ENCODE results near the gene CAMTA1.

CAMTA1 gene

GRCh38 chr1:7676274-7676945 is 891.2 kb downstream of the CAMTA1 start:
- no peak for DNase-seq
- no peak for TF ChIP-seq GATA1 (IDR thresholded peaks at IDR 0.05; ENCODE audit: low read depth, low read length)
- TF ChIP-seq POLR2A (IDR thresholded peaks at IDR 0.05; ENCODE audit: low read length): no peak

GRCh38 chr1:7677111-7677510 is 891.9 kb downstream of the CAMTA1 start:
- TF ChIP-seq POLR2A (IDR thresholded peaks at IDR 0.05; ENCODE audit: low read length): no peak
- no peak for TF ChIP-seq GATA1 (IDR thresholded peaks at IDR 0.05; ENCODE audit: low read depth, low read length)
- DNase-seq: no peak

GRCh38 chr1:7677815-7678214 is 892.6 kb downstream of the CAMTA1 start:
- DNase-seq: no peak
- no peak for TF ChIP-seq POLR2A (IDR thresholded peaks at IDR 0.05; ENCODE audit: low read length)
- TF ChIP-seq GATA1 (IDR thresholded peaks at IDR 0.05; ENCODE audit: low read depth, low read length): no peak

- no peak for TF ChIP-seq POLR2A (IDR thresholded peaks at IDR 0.05; ENCODE audit: low read length)
- no peak for TF ChIP-seq GATA1 (IDR thresholded peaks at IDR 0.05; ENCODE audit: low read depth, low read length)
- DNase-seq: no peak
Measured at GRCh38 chr1:7678491-7679158, 893.4 kb downstream of the CAMTA1 start.

- no peak for TF ChIP-seq POLR2A (IDR thresholded peaks at IDR 0.05; ENCODE audit: low read length)
- TF ChIP-seq GATA1 (IDR thresholded peaks at IDR 0.05; ENCODE audit: low read depth, low read length): no peak
- DNase-seq: no peak
Measured at GRCh38 chr1:7679159-7679872, 894.1 kb downstream of the CAMTA1 start.

- no peak for DNase-seq
- TF ChIP-seq POLR2A (IDR thresholded peaks at IDR 0.05; ENCODE audit: low read length) (no peak), GATA1 (IDR thresholded peaks at IDR 0.05; ENCODE audit: low read depth, low read length) (no peak)
Measured at GRCh38 chr1:7679873-7680206, 894.6 kb downstream of the CAMTA1 start.

GRCh38 chr1:7680207-7680954 is 895.1 kb downstream of the CAMTA1 start:
- TF ChIP-seq GATA1 (IDR thresholded peaks at IDR 0.05; ENCODE audit: low read depth, low read length) (no peak), POLR2A (IDR thresholded peaks at IDR 0.05; ENCODE audit: low read length) (no peak)
- DNase-seq: no peak

GRCh38 chr1:7680955-7681268 is 895.7 kb downstream of the CAMTA1 start:
- TF ChIP-seq POLR2A (IDR thresholded peaks at IDR 0.05; ENCODE audit: low read length) (no peak), GATA1 (IDR thresholded peaks at IDR 0.05; ENCODE audit: low read depth, low read length) (no peak)
- no peak for DNase-seq

- no peak for DNase-seq
- TF ChIP-seq POLR2A (IDR thresholded peaks at IDR 0.05; ENCODE audit: low read length): no peak
- no peak for TF ChIP-seq GATA1 (IDR thresholded peaks at IDR 0.05; ENCODE audit: low read depth, low read length)
Measured at GRCh38 chr1:7681401-7681800, 896.1 kb downstream of the CAMTA1 start.

- DNase-seq: no peak
Measured at GRCh38 chr1:7683521-7683920, 898.3 kb downstream of the CAMTA1 start.

GRCh38 chr1:7684132-7684531 is 898.9 kb downstream of the CAMTA1 start:
- no peak for DNase-seq
- TF ChIP-seq POLR2A (IDR thresholded peaks at IDR 0.05; ENCODE audit: low read length): no peak
- TF ChIP-seq GATA1 (IDR thresholded peaks at IDR 0.05; ENCODE audit: low read depth, low read length): no peak

More at GRCh38 chr1:7683521-7683920, 898.3 kb downstream of the CAMTA1 start:
- TF ChIP-seq POLR2A (IDR thresholded peaks at IDR 0.05; ENCODE audit: low read length) (no peak), GATA1 (IDR thresholded peaks at IDR 0.05; ENCODE audit: low read depth, low read length) (no peak)

GRCh38 chr1:7684861-7685635 is 899.8 kb downstream of the CAMTA1 start:
- DNase-seq: no peak
- no peak for TF ChIP-seq GATA1 (IDR thresholded peaks at IDR 0.05; ENCODE audit: low read depth, low read length)
- TF ChIP-seq POLR2A (IDR thresholded peaks at IDR 0.05; ENCODE audit: low read length): no peak

- TF ChIP-seq GATA1 (IDR thresholded peaks at IDR 0.05; ENCODE audit: low read depth, low read length) (no peak), POLR2A (IDR thresholded peaks at IDR 0.05; ENCODE audit: low read length) (no peak)
Measured at GRCh38 chr1:7686301-7686850, 901.1 kb downstream of the CAMTA1 start.

More at GRCh38 chr1:7686301-7686850, 901.1 kb downstream of the CAMTA1 start:
- no peak for DNase-seq

All from erythroblast (primary cell).